Natural killer cell treated with Interleukin-12 subunit alpha and Interleukin-12 subunit beta and Interleukin-15 and Interleukin-18, amount 100 ng/mL, for 72 hours (primary cell): ENCODE results near the gene BRI3. TPM values are rescaled to one million over a fixed set of nuclear protein-coding genes. Genes with fewer than 3 reads are reported as not detected.

ENCODE experiments used
- total RNA-seq, 2 donors: library from RNA; stranded (reverse); gene quantifications; one replicate each; pipeline ENCODE4 v1.2.3, GENCODE V29; 2022

The BRI3 gene
- total RNA-seq, 2 donors from 2014 or later: 40.3 to 48.6 TPM

Other genes with a start within 250 kb of the BRI3 start
- 10 to 100 TPM; 26.7 to 31.0 TPM for gene LMTK2, start 174.8 kb upstream of the BRI3 start, total RNA-seq
- 1 to 10 TPM; 1.8 to 2.4 TPM for gene BHLHA15, start 70.2 kb upstream of the BRI3 start, total RNA-seq
- gene TECPR1, start 29.5 kb upstream of the BRI3 start, total RNA-seq: 10 to 100 TPM; 42.1 to 68.6 TPM
- gene BAIAP2L1, start 119.4 kb downstream of the BRI3 start, total RNA-seq: 1 to 10 TPM in 1 of 2 donors, under 1 TPM in 1; 0.76 to 1.1 TPM